SK-N-SH treated with all-trans-retinoic acid at 6 μM for 48 hours (cell line): ENCODE results near the gene CDC45.

Experiments used
- ARNTL ChIP-seq: fragments of 450-650 bp; formaldehyde crosslinking; IDR thresholded peaks from 2 replicates; pipeline ENCODE4 v1.5.0; 2020; ENCODE audit warnings: low read depth, mild to moderate bottlenecking, moderate library complexity, borderline replicate concordance
- CREB5 ChIP-seq: fragments of 250-450 bp; sonication (Bioruptor Pico); IDR thresholded peaks from 2 replicates; pipeline ENCODE4 v1.5.1; 2020; ENCODE audit warnings: low read depth, mild to moderate bottlenecking, moderate library complexity
- GLIS3 ChIP-seq: fragments of 250-450 bp; sonication (Bioruptor Pico); IDR thresholded peaks from 2 replicates; pipeline ENCODE4 v1.5.0; 2020; ENCODE audit warnings: mild to moderate bottlenecking, moderate library complexity
- PPARA ChIP-seq: fragments of 250-450 bp; sonication (Bioruptor Pico); IDR thresholded peaks from 2 replicates; pipeline ENCODE4 v1.5.0; 2020; ENCODE audit warnings: mild to moderate bottlenecking, borderline replicate concordance
- SNAI2 ChIP-seq: fragments of 250-450 bp; sonication (Bioruptor Pico); IDR thresholded peaks from 2 replicates; pipeline ENCODE4 v1.5.0; 2020; ENCODE audit warnings: mild to moderate bottlenecking, moderate library complexity
- ZFP30 ChIP-seq: fragments of 450-650 bp; formaldehyde crosslinking; IDR thresholded peaks from 2 replicates; pipeline ENCODE4 v1.5.0; 2022; ENCODE audit warnings: mild to moderate bottlenecking, moderate library complexity
- ZNF70 ChIP-seq: fragments of 450-650 bp; formaldehyde crosslinking; IDR thresholded peaks from 2 replicates; pipeline ENCODE4 v1.5.0; 2020; ENCODE audit warnings: mild to moderate bottlenecking, moderate library complexity
- TF ChIP-seq, protein P1 (sequence below): fragments of 250-450 bp; sonication (Bioruptor Pico); IDR thresholded peaks from 2 replicates; pipeline ENCODE4 v1.8.0; 2020; ENCODE audit warnings: mild to moderate bottlenecking, moderate library complexity, borderline replicate concordance

DNA sequence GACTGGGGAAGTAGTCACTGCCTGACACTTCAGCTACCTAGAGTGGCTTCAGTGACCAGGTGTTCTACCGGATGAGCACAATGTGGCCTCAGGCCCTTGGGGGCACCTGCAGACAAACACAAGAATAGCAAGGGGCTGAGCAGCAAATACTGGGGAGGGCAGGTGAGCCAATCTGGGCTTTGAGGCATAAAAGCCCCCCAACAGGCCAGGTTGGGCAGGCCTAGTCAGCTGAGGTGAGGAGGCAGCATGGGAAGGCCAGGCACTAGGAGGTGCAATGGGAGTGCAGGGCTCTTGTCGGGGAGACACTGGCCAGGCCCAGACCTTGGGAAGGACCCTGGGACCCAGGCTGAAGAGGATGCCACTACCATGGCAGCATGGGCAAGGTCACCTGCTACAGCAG is 9.7 kb upstream of the CDC45 start:
- TF ChIP-seq CREB5 (no peak), GLIS3 (CRISPR knock-in tag) (no peak), PPARA (CRISPR knock-in tag) (no peak), ARNTL (CRISPR knock-in tag) (no peak), ZNF70 (CRISPR knock-in tag) (no peak), ZFP30 (no peak), SNAI2 (CRISPR knock-in tag) (no peak)
- TF ChIP-seq, protein P1, sequence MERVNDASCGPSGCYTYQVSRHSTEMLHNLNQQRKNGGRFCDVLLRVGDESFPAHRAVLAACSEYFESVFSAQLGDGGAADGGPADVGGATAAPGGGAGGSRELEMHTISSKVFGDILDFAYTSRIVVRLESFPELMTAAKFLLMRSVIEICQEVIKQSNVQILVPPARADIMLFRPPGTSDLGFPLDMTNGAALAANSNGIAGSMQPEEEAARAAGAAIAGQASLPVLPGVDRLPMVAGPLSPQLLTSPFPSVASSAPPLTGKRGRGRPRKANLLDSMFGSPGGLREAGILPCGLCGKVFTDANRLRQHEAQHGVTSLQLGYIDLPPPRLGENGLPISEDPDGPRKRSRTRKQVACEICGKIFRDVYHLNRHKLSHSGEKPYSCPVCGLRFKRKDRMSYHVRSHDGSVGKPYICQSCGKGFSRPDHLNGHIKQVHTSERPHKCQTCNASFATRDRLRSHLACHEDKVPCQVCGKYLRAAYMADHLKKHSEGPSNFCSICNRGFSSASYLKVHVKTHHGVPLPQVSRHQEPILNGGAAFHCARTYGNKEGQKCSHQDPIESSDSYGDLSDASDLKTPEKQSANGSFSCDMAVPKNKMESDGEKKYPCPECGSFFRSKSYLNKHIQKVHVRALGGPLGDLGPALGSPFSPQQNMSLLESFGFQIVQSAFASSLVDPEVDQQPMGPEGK, result no peak
